GM19324 (cell line): Measurements from ENCODE around the gene CHPF2.

Experiments used
- ATAC-seq: cut with Tn5 transposase; IDR thresholded peaks from one replicate; pipeline ENCODE4 v1.9.1; 2021; ENCODE audit warnings: mild to moderate bottlenecking, moderate library complexity; ENCODE audit not compliant: unreplicated experiment, low FRiP score

CHPF2 gene

GRCh38 chr7:151280388-151281019 lies 48.2 kb downstream of the CHPF2 start:
- ATAC-seq = no peak

- ATAC-seq = no peak
Measured at GRCh38 chr7:151281686-151282085, 49.4 kb downstream of the CHPF2 start.

GRCh38 chr7:151282111-151282510 lies 49.8 kb downstream of the CHPF2 start:
- no peak for ATAC-seq

GRCh38 chr7:151283302-151283701 lies 51.0 kb downstream of the CHPF2 start:
- ATAC-seq = no peak

- no peak for ATAC-seq
Measured at GRCh38 chr7:151286148-151286547, 53.9 kb downstream of the CHPF2 start.
